OCI-LY3 (cell line): Measurements from ENCODE around the gene OPA3.

Experiments used
- EZH2phosphoT487 ChIP-seq: fragments of 200-600 bp; shearing (Covaris generic); IDR thresholded peaks from 2 replicates; pipeline ENCODE4 v1.6.1; 2018; ENCODE audit warnings: antibody characterized with exemption, mixed run types, low read depth
- TF ChIP-seq, protein P1 (sequence below): fragments of 200-600, 300-600 bp; sonication (generic); IDR thresholded peaks from 2 replicates; pipeline ENCODE4 v1.5.1; 2014; ENCODE audit warnings: antibody characterized with exemption, low read length, low read depth

DNA sequence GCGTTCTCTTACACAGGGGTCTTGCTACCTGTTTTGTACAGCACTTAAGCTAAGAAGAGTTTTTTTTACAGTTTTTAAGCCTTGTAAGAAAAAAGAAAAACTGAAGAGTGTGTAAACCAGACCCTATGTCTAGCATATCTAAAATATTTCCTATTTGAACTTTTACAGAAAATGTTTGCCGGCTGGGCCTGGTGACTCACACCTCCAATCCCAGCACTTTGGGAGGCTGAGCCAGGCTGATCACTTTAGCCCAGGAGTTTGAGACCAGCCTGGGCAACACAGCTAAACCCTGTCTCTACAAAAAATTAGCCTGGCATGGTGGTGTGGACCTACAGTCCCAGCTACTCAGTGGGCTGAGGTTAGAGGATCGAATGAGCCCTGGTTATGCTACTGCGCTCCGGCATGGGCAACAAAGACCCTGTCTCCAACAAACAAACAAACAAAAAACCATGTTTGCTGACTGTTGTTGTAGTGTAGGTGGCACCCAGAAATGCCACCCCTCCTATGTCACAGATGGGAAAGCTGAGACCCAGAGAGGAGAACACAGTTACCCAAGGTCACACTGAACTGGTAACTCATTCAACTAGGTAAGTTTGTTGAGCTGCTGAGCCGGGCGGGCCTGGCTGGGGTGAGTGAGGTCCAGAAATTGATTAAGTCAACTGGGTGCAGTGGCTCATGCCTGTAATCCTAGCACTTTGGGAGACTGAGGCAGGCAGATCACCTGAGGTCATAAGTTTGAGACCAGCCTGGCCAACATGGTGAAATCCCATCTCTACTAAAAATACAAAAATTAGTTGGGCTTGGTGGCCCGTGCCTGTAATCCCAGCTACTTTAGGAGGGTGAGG lies 79.2 kb downstream of the OPA3 start:
- TF ChIP-seq, protein P1, sequence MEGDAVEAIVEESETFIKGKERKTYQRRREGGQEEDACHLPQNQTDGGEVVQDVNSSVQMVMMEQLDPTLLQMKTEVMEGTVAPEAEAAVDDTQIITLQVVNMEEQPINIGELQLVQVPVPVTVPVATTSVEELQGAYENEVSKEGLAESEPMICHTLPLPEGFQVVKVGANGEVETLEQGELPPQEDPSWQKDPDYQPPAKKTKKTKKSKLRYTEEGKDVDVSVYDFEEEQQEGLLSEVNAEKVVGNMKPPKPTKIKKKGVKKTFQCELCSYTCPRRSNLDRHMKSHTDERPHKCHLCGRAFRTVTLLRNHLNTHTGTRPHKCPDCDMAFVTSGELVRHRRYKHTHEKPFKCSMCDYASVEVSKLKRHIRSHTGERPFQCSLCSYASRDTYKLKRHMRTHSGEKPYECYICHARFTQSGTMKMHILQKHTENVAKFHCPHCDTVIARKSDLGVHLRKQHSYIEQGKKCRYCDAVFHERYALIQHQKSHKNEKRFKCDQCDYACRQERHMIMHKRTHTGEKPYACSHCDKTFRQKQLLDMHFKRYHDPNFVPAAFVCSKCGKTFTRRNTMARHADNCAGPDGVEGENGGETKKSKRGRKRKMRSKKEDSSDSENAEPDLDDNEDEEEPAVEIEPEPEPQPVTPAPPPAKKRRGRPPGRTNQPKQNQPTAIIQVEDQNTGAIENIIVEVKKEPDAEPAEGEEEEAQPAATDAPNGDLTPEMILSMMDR, result no peak
- no peak for TF ChIP-seq EZH2phosphoT487
